ENCODE data around the gene DHX8.

DHX8 gene

GRCh38 chr17:43548689-43549379, 65.1 kb downstream of the DHX8 start:
- DNase-seq (ENCODE audit: low spot score): no peak

GRCh38 chr17:43549496-43549895, 65.7 kb downstream of the DHX8 start:
- DNase-seq (ENCODE audit: low spot score): no peak

GRCh38 chr17:43550754-43551153, 67.0 kb downstream of the DHX8 start:
- no peak for DNase-seq (ENCODE audit: low spot score)

- DNase-seq (ENCODE audit: low spot score): no peak
Observed at GRCh38 chr17:43552229-43552837, 68.6 kb downstream of the DHX8 start.

- DNase-seq (ENCODE audit: low spot score): no peak
Observed at GRCh38 chr17:43553573-43553972, 69.8 kb downstream of the DHX8 start.

- DNase-seq (ENCODE audit: low spot score): no peak
Observed at GRCh38 chr17:43554857-43555256, 71.1 kb downstream of the DHX8 start.

GRCh38 chr17:43556292-43556691, 72.5 kb downstream of the DHX8 start:
- DNase-seq (ENCODE audit: low spot score): peak; percentile 53

GRCh38 chr17:43558805-43559160, 75.0 kb downstream of the DHX8 start:
- no peak for DNase-seq (ENCODE audit: low spot score)

GRCh38 chr17:43559161-43559816, 75.5 kb downstream of the DHX8 start:
- no peak for DNase-seq (ENCODE audit: low spot score)

- no peak for DNase-seq (ENCODE audit: low spot score)
Observed at GRCh38 chr17:43560461-43561427, 77.0 kb downstream of the DHX8 start.

- DNase-seq (ENCODE audit: low spot score): peak; percentile 45
Observed at GRCh38 chr17:43562679-43563599, 79.2 kb downstream of the DHX8 start.

- no peak for DNase-seq (ENCODE audit: low spot score)
Observed at GRCh38 chr17:43563600-43564594, 80.1 kb downstream of the DHX8 start.

- no peak for DNase-seq (ENCODE audit: low spot score)
Observed at GRCh38 chr17:43568506-43569082, 84.8 kb downstream of the DHX8 start.

- DNase-seq (ENCODE audit: low spot score): no peak
Observed at GRCh38 chr17:43570518-43570928, 86.7 kb downstream of the DHX8 start.

- DNase-seq (ENCODE audit: low spot score): no peak
Observed at GRCh38 chr17:43572368-43572980, 88.7 kb downstream of the DHX8 start.

- DNase-seq (ENCODE audit: low spot score): no peak
Observed at GRCh38 chr17:43573579-43574321, 90.0 kb downstream of the DHX8 start.

- DNase-seq (ENCODE audit: low spot score): no peak
Observed at GRCh38 chr17:43574348-43574747, 90.6 kb downstream of the DHX8 start.

GRCh38 chr17:43574896-43575525, 91.2 kb downstream of the DHX8 start:
- no peak for DNase-seq (ENCODE audit: low spot score)

All from iPS-NIHi11 (cell line).